Osteocyte (in vitro differentiated cells): Measurements from ENCODE around the gene KDM7A. TPM values are rescaled to one million over a fixed set of nuclear protein-coding genes. Genes with fewer than 3 reads are reported as not detected.

Source experiments
- DNase-seq: peaks from one replicate; pipeline ENCODE4 v3.0.0; 2021; ENCODE audit warnings: mixed read lengths; ENCODE audit not compliant: unreplicated experiment; ENCODE audit errors: extremely low spot score
- H3K27ac Mint-ChIP-seq: one replicate; pipeline ENCODE4 v1.8.0; 2021; ENCODE audit warnings: mild to moderate bottlenecking, mixed read lengths; ENCODE audit not compliant: unreplicated experiment
- H3K27me3 Mint-ChIP-seq: one replicate; pipeline ENCODE4 v1.8.0; 2021; ENCODE audit warnings: mixed read lengths; ENCODE audit not compliant: unreplicated experiment
- H3K36me3 Mint-ChIP-seq: one replicate; pipeline ENCODE4 v1.8.0; 2021; ENCODE audit warnings: mixed read lengths; ENCODE audit not compliant: unreplicated experiment
- H3K4me1 Mint-ChIP-seq: one replicate; pipeline ENCODE4 v1.8.0; 2021; ENCODE audit warnings: mixed read lengths; ENCODE audit not compliant: unreplicated experiment
- H3K4me3 Mint-ChIP-seq: one replicate; pipeline ENCODE4 v1.8.0; 2021; ENCODE audit warnings: mild to moderate bottlenecking, moderate library complexity, mixed read lengths; ENCODE audit not compliant: unreplicated experiment
- H3K9me3 Mint-ChIP-seq: one replicate; pipeline ENCODE4 v1.8.0; 2021; ENCODE audit warnings: mixed read lengths; ENCODE audit not compliant: unreplicated experiment
- CTCF ChIP-seq: fragments of 200-600 bp; sonication (generic); IDR thresholded peaks from 2 replicates; pipeline ENCODE4 v1.5.0; 2021; ENCODE audit warnings: antibody characterized with exemption, mild to moderate bottlenecking, moderate library complexity
- total RNA-seq: library from RNA; stranded (reverse); gene quantifications from 2 replicates; pipeline ENCODE4 v1.2.1, GENCODE V29; 2021

Gene KDM7A
- total RNA-seq, 1 donor from 2014 or later: 8.8 TPM

- H3K27ac Mint-ChIP-seq: no peak overlapping the region
- H3K36me3 Mint-ChIP-seq: peaks cover 36% of the 10 kb centered on the region
- no peaks in the 10 kb centered on the region for H3K27me3 Mint-ChIP-seq
- no peak for DNase-seq
- no peak for TF ChIP-seq CTCF
- no peak overlapping the region for H3K4me3 Mint-ChIP-seq
- H3K9me3 Mint-ChIP-seq: no peaks in the 10 kb centered on the region
- H3K4me1 Mint-ChIP-seq: peaks cover 20% of the 10 kb centered on the region
Measured at GRCh38 chr7:140053812-140054539, 122.8 kb downstream of the KDM7A start.

- no peak for DNase-seq
- no peak for TF ChIP-seq CTCF
- peaks cover 17% of the 10 kb centered on the region for H3K4me1 Mint-ChIP-seq
- no peak overlapping the region for H3K4me3 Mint-ChIP-seq
- H3K27ac Mint-ChIP-seq: no peak overlapping the region
- H3K9me3 Mint-ChIP-seq: no peaks in the 10 kb centered on the region
- H3K27me3 Mint-ChIP-seq: no peaks in the 10 kb centered on the region
- peaks cover 37% of the 10 kb centered on the region for H3K36me3 Mint-ChIP-seq
Measured at GRCh38 chr7:140051820-140052219, 125.0 kb downstream of the KDM7A start.

- no peaks in the 10 kb centered on the region for H3K9me3 Mint-ChIP-seq
- H3K27ac Mint-ChIP-seq: peak overlapping the region; percentile 75
- TF ChIP-seq CTCF: no peak
- H3K4me1 Mint-ChIP-seq: peaks cover 19% of the 10 kb centered on the region
- no peak overlapping the region for H3K4me3 Mint-ChIP-seq
- H3K36me3 Mint-ChIP-seq: peaks cover 31% of the 10 kb centered on the region
- H3K27me3 Mint-ChIP-seq: no peaks in the 10 kb centered on the region
- DNase-seq: no peak
Measured at GRCh38 chr7:140050100-140050499, 126.7 kb downstream of the KDM7A start.

- no peak for TF ChIP-seq CTCF
- Mint-ChIP-seq H3K27me3 (no peaks in the 10 kb centered on the region), H3K4me3 (no peak overlapping the region), H3K27ac (peak overlapping the region; percentile 75), H3K4me1 (peaks cover 20% of the 10 kb centered on the region), H3K9me3 (no peaks in the 10 kb centered on the region), H3K36me3 (peaks cover 33% of the 10 kb centered on the region)
- DNase-seq: no peak
Measured at GRCh38 chr7:140049339-140050024, 127.3 kb downstream of the KDM7A start.

GRCh38 chr7:140048989-140049338 lies 127.8 kb downstream of the KDM7A start:
- Mint-ChIP-seq H3K36me3 (peaks cover 33% of the 10 kb centered on the region), H3K27ac (peak overlapping the region; percentile 18), H3K27me3 (no peaks in the 10 kb centered on the region), H3K9me3 (no peaks in the 10 kb centered on the region), H3K4me3 (no peak overlapping the region), H3K4me1 (peaks cover 20% of the 10 kb centered on the region)
- TF ChIP-seq CTCF: no peak
- DNase-seq: no peak
